DOHH2 (cell line): ENCODE data around the gene UBXN4.

Experiments
- H3F3A ChIP-seq: fragments of 200-600 bp; sonication (generic), shearing (Covaris generic); 2 replicates; pipeline ENCODE4 v1.6.0; 2016; ENCODE audit warnings: antibody characterized with exemption, mild to moderate bottlenecking; ENCODE audit not compliant: control insufficient read depth, insufficient read depth
- H3K27ac ChIP-seq: fragments of 200-600 bp; sonication (generic); 2 replicates; pipeline ENCODE4 v1.5.1; 2014; ENCODE audit warnings: low read depth, mild to moderate bottlenecking, low read length, moderate library complexity
- H3K27me3 ChIP-seq: fragments of 200-600 bp; sonication (generic); 2 replicates; pipeline ENCODE4 v1.6.1; 2014; ENCODE audit warnings: mild to moderate bottlenecking, low read length, mixed read lengths; ENCODE audit not compliant: control insufficient read depth
- H3K36me3 ChIP-seq: fragments of 200-600 bp; sonication (generic); 2 replicates; pipeline ENCODE4 v1.6.1; 2014; ENCODE audit warnings: mild to moderate bottlenecking, low read length, moderate library complexity, mixed read lengths; ENCODE audit not compliant: control insufficient read depth
- H3K4me1 ChIP-seq: fragments of 200-600 bp; sonication (generic); 2 replicates; pipeline ENCODE4 v1.6.1; 2014; ENCODE audit warnings: mild to moderate bottlenecking, low read length, mixed read lengths; ENCODE audit not compliant: control insufficient read depth
- H3K4me2 ChIP-seq: fragments of 200-600 bp; sonication (generic); 2 replicates; pipeline ENCODE4 v1.6.0; 2014; ENCODE audit warnings: mild to moderate bottlenecking, low read length, moderate library complexity
- H3K4me3 ChIP-seq: fragments of 200-600 bp; sonication (generic); 2 replicates; pipeline ENCODE4 v1.5.1; 2014; ENCODE audit warnings: mild to moderate bottlenecking, low read length, mixed read lengths
- H3K79me2 ChIP-seq: fragments of 200-600 bp; sonication (generic); 2 replicates; pipeline ENCODE4 v1.6.1; 2014; ENCODE audit warnings: mild to moderate bottlenecking, low read length, mixed read lengths; ENCODE audit not compliant: control insufficient read depth
- H3K9me2 ChIP-seq: fragments of 200-600 bp; sonication (generic); replicated peaks from 2 replicates; pipeline ENCODE4 v1.6.1; 2014; ENCODE audit warnings: mild to moderate bottlenecking, low read length, mixed read lengths; ENCODE audit not compliant: control insufficient read depth
- H3K9me3 ChIP-seq: fragments of 200-600 bp; sonication (generic); 2 replicates; pipeline ENCODE4 v1.6.1; 2014; ENCODE audit warnings: antibody characterized with exemption, low read length, mixed read lengths; ENCODE audit not compliant: control insufficient read depth, insufficient read depth
- H4K20me1 ChIP-seq: fragments of 200-600 bp; sonication (generic); 2 replicates; pipeline ENCODE4 v1.6.0; 2014; ENCODE audit warnings: low read depth, mild to moderate bottlenecking, antibody characterized with exemption, low read length, moderate library complexity; ENCODE audit not compliant: control insufficient read depth, insufficient read depth
- EZH2phosphoT487 ChIP-seq: fragments of 200-600 bp; sonication (generic); IDR thresholded peaks from 2 replicates; pipeline ENCODE4 v1.6.1; 2017; ENCODE audit warnings: borderline replicate concordance, mild to moderate bottlenecking, antibody characterized with exemption, low read length, moderate library complexity, mixed read lengths
- TF ChIP-seq, protein P1 (sequence below): fragments of 200-600 bp; sonication (generic); IDR thresholded peaks from one replicate; pipeline ENCODE4 v1.5.1; 2014; ENCODE audit warnings: antibody characterized with exemption, mild to moderate bottlenecking, low read depth, low read length; ENCODE audit not compliant: poor library complexity, severe bottlenecking

The UBXN4 gene

DNA sequence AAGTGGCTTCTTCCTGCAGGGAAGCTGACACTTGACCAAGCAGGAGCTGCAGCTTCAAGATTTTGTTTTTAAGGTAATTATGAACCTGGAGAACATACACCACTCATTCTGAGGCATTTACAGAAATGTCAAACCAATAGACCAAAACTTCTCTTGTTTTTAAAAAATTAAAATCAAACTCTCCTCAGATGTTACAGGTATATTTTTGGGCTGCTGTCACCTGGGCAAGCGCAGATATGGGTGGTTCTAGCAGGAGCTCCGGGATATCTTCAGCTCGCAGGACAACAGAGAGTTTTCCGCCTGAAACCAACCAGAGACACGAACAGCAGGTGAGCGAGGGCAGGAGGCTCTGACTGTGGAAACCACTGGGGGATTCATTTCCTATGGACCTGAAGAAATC, 91.2 kb downstream of the UBXN4 start:
- Histone ChIP-seq H3K4me3 (no peak overlapping the region), H3K4me2 (no peak overlapping the region), H3K36me3 (peaks cover 2% of the 10 kb centered on the region; the same call in 1 of the 2 replicates), H3K4me1 (peaks cover 11% of the 10 kb centered on the region), H3F3A (peaks cover under 1% of the 10 kb centered on the region), H4K20me1 (no peaks in the 10 kb centered on the region), H3K27me3 (no peaks in the 10 kb centered on the region), H3K9me3 (no peaks in the 10 kb centered on the region), H3K79me2 (no peaks in the 10 kb centered on the region), H3K9me2 (no peaks in the 10 kb centered on the region), H3K27ac (no peak overlapping the region)
- TF ChIP-seq, protein P1, sequence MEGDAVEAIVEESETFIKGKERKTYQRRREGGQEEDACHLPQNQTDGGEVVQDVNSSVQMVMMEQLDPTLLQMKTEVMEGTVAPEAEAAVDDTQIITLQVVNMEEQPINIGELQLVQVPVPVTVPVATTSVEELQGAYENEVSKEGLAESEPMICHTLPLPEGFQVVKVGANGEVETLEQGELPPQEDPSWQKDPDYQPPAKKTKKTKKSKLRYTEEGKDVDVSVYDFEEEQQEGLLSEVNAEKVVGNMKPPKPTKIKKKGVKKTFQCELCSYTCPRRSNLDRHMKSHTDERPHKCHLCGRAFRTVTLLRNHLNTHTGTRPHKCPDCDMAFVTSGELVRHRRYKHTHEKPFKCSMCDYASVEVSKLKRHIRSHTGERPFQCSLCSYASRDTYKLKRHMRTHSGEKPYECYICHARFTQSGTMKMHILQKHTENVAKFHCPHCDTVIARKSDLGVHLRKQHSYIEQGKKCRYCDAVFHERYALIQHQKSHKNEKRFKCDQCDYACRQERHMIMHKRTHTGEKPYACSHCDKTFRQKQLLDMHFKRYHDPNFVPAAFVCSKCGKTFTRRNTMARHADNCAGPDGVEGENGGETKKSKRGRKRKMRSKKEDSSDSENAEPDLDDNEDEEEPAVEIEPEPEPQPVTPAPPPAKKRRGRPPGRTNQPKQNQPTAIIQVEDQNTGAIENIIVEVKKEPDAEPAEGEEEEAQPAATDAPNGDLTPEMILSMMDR, result no peak
- no peak for TF ChIP-seq EZH2phosphoT487
